Esophagus squamous epithelium (tissue), 4 donors: Measurements from ENCODE around the gene TEAD1.

Experiments used
- POLR2A ChIP-seq, 4 donors: fragments of 450-650 bp; IDR thresholded peaks; one replicate each; pipeline ENCODE4 v1.6.1; 2017; ENCODE audit warnings: antibody characterized with exemption in 4 of 4, mild to moderate bottlenecking in 4 of 4, moderate library complexity in 3 of 4
- TF ChIP-seq, protein P1 (sequence below), 6 experiments: fragments of 450-650 bp in 4 of 6; fragments of 200-600 bp in 2 of 6; sonication (generic) in 2 of 6; IDR thresholded peaks; one replicate each; pipeline ENCODE4 v1.5.1; 2016 to 2019; ENCODE audit warnings: antibody characterized with exemption in 6 of 6, mild to moderate bottlenecking in 4 of 6, moderate library complexity in 4 of 6

- TF ChIP-seq, protein P1, sequence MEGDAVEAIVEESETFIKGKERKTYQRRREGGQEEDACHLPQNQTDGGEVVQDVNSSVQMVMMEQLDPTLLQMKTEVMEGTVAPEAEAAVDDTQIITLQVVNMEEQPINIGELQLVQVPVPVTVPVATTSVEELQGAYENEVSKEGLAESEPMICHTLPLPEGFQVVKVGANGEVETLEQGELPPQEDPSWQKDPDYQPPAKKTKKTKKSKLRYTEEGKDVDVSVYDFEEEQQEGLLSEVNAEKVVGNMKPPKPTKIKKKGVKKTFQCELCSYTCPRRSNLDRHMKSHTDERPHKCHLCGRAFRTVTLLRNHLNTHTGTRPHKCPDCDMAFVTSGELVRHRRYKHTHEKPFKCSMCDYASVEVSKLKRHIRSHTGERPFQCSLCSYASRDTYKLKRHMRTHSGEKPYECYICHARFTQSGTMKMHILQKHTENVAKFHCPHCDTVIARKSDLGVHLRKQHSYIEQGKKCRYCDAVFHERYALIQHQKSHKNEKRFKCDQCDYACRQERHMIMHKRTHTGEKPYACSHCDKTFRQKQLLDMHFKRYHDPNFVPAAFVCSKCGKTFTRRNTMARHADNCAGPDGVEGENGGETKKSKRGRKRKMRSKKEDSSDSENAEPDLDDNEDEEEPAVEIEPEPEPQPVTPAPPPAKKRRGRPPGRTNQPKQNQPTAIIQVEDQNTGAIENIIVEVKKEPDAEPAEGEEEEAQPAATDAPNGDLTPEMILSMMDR (IDR thresholded peaks at IDR 0.05) = no peak
- TF ChIP-seq POLR2A (IDR thresholded peaks at IDR 0.05) = no peak
Measured at GRCh38 chr11:12734625-12735024, 60.4 kb downstream of the TEAD1 start.
